Stimulated activated naive B cell treated with anti-CD40 and anti-IgM and Interleukin-4, amounts not matched to agents 10 μg/mL and 1 μg/mL and 100 μg/mL, for 72 hours (primary cell): ENCODE measurements around the gene DNAJB14.
A peak's percentile ranks its signal among the peaks of the same experiment; 100 is the strongest.
"Not testable (repeated sequence)": the region's sequence is repeated elsewhere in the genome, so short reads cannot be mapped to it uniquely, and the experiment has no call there.

ENCODE experiments used
- ATAC-seq, 2 donors: fragments of 150-1000 bp; cut with Tn5 transposase; replicated peaks; 2 replicates each; pipeline ENCODE4 v1.10.0; 2021; ENCODE audit warnings: moderate library complexity in 1 of 2
- DNase-seq: peaks from one replicate; pipeline ENCODE4 v3.0.0; 2021
- H3K27ac Mint-ChIP-seq: one replicate; pipeline ENCODE4 v1.8.0; 2022; ENCODE audit warnings: mild to moderate bottlenecking, mixed read lengths
- H3K27me3 Mint-ChIP-seq, 2 donors: one replicate each; pipeline ENCODE4 v1.8.0; 2022; ENCODE audit warnings: mixed read lengths in 2 of 2
- H3K36me3 Mint-ChIP-seq, 2 donors: one replicate each; pipeline ENCODE4 v1.8.0; 2022; ENCODE audit warnings: mixed read lengths in 2 of 2, mild to moderate bottlenecking in 1 of 2
- H3K4me1 Mint-ChIP-seq, 2 donors: one replicate each; pipeline ENCODE4 v1.8.0; 2022; ENCODE audit warnings: mixed read lengths in 2 of 2, mild to moderate bottlenecking in 1 of 2
- H3K4me3 Mint-ChIP-seq, 2 donors: one replicate each; pipeline ENCODE4 v1.8.0; 2022; ENCODE audit warnings: mild to moderate bottlenecking in 2 of 2, mixed read lengths in 2 of 2, moderate library complexity in 1 of 2
- H3K9me3 Mint-ChIP-seq, 2 donors: one replicate each; pipeline ENCODE4 v1.8.0; 2022; ENCODE audit warnings: mixed read lengths in 2 of 2, mild to moderate bottlenecking in 1 of 2

DNAJB14 gene

DNA sequence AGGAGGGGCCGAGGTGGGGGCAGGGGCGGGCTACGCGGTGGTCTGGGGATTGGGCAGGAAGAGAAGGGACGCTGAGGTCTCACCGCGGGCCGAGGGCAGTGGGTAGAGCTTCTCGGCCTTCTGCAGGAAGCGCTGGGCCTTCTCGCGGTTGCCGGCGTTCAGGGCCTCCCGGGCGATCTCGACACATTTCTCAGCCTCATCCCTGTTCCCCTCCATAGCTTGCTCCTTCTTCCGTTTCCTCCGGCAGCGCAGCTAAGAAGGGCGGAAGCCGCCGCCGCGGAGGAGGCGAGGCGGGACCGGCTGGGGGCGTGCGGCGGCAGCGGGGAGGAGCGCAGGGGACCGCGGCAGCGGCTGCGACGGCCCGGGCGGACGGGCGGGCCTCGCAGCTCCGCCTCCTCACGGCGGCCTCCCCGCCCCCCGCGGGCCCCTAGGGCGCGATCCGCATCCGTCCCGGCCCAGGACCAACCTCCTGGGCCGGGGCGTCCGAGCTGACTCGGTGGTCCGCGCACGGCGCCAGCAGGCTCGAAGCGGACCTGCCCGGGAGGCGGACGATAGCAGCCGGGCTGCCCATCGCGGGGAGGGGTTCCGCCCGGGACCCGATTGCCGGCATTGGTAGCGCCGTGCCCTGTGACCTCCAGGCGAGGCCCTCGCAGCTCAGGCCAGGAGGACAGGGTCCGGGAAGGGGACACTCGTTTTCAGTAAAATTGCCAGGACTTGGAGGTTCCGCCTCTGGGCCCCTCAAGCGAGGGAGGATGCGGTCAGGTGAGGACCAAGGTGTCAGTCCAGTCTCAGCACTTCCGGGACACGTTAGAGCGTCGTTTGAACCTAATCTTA, at the start of gene DNAJB14:
DNAJB14 (minus strand) TSS at position 263 of the 834 bp plus-strand sequence; CDS start at position 216, 47 bp downstream.
- no peaks in the 10 kb centered on the region for H3K27me3 Mint-ChIP-seq
- peaks cover 0 to 2% of the 10 kb centered on the region in 2 donors for H3K9me3 Mint-ChIP-seq
- ATAC-seq (peak; percentile 45 to 57), DNase-seq (peak; percentile 72)
- peak within 1 kb of the TSS; percentile 98 to 99 for H3K4me3 Mint-ChIP-seq
- peaks cover 14 to 32% of the 10 kb centered on the region in 2 donors for H3K36me3 Mint-ChIP-seq
- peak within 1 kb of the TSS; percentile 98 for H3K27ac Mint-ChIP-seq
- peaks cover 14 to 48% of the 10 kb centered on the region in 2 donors for H3K4me1 Mint-ChIP-seq

DNA sequence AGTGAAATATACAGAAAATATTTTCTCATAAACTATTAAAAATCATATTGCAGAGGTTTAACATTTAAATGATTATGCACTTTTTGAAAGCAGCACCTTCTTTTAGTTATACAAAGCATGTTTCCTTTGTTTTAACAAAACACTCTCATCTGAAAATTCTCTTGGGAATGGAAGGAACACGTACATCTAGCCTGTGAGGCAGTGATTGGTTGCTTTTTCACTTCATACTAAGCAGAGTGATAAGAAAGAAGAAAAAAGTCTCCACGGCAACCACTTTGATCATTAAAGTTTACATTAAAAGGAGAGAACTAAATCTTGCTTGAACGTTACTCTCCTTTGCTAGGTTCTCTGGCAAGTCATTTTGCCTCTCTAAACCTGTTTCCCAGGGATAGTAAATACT, 45.3 kb upstream of the DNAJB14 start:
- no peaks in the 10 kb centered on the region for H3K9me3 Mint-ChIP-seq
- H3K4me1 Mint-ChIP-seq, result no peaks in the 10 kb centered on the region
- H3K27me3 Mint-ChIP-seq, result no peaks in the 10 kb centered on the region
- no peak overlapping the region for H3K4me3 Mint-ChIP-seq
- DNase-seq (no peak), ATAC-seq (no peak)
- no peak overlapping the region for H3K27ac Mint-ChIP-seq
- H3K36me3 Mint-ChIP-seq, result no peaks in the 10 kb centered on the region

DNA sequence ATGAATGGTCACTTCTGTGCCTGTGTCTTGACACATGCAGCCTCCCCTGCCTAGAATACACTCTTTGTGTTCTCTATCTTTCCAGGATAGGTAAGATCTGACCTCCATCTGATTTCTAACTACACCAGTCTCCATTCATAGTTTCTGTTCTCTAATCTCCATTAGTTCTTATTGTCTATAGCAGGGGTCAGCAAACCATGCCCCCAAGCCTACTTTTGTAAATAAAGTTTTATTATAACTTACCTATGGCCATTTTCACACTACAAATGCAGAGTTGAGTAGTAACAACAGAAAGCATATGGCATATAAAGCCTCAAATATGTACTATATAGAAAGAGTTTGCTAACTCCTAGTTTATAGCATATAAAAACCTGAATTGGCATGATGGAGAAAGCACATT, 41.3 kb upstream of the DNAJB14 start:
- peaks cover 8 to 23% of the 10 kb centered on the region in 2 donors for H3K27me3 Mint-ChIP-seq
- H3K4me1 Mint-ChIP-seq, result no peaks in the 10 kb centered on the region
- H3K4me3 Mint-ChIP-seq, result no peak overlapping the region
- no peak for ATAC-seq
- H3K27ac Mint-ChIP-seq, result no peak overlapping the region
- no peaks in the 10 kb centered on the region for H3K9me3 Mint-ChIP-seq
- no peaks in the 10 kb centered on the region for H3K36me3 Mint-ChIP-seq
- no peak for DNase-seq

DNA sequence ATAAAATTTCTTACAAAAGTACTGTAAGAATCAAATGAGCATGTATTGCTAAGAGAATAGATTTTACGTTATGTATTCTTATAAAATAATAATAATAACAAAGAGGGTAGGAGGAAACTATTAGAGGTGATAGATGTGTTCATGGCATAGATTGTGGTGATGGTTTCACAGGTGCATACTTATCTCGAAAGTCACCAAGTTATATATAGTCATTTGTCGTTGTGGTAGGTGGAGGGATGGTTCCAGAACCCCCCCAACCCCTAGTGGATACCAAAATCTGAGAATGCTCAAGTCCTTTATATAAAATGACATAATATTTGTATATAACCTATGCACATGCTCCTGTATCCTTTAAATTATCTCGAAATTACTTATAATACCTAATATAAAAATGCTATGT, 40.4 kb upstream of the DNAJB14 start:
- DNase-seq (no peak), ATAC-seq (no peak)
- Mint-ChIP-seq H3K27me3 (peaks cover 12 to 27% of the 10 kb centered on the region in 2 donors), H3K9me3 (peaks cover 0 to 2% of the 10 kb centered on the region in 2 donors), H3K27ac (no peak overlapping the region), H3K4me1 (no peaks in the 10 kb centered on the region), H3K36me3 (no peaks in the 10 kb centered on the region), H3K4me3 (no peak overlapping the region)

DNA sequence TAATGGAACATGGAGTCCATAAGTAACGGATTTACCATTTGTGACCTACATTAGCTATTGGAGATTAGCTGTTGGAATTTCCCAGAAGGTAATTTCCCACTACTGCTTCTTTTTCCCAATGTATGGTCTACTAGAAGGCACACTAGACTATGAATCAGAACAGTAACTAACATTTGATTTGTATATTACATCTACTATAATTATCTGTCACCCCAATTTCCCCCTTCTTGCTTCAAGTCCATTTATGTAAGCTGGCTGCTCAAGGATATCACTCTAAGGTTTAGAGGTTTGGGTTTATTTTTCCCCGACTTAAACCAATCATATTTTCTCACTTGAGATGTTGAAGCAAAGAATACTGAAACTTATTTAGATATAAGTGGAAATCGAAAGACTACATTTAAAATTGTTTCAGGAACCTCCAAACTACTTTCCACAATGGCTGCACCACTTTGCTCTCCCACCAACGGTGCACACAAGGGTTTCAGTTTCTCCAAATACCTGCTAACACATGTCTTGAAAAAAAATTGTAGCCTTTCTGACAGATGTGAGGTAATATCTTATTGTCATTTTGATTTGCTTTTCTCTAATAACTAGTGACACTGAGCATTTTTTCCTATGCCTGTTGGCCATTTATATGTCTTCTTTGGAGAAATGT, 37.0 kb upstream of the DNAJB14 start:
- ATAC-seq, result peak in 1 of 2 donors; percentile 57
- H3K27me3 Mint-ChIP-seq, result peaks cover 17 to 31% of the 10 kb centered on the region in 2 donors
- no peaks in the 10 kb centered on the region for H3K36me3 Mint-ChIP-seq
- H3K27ac Mint-ChIP-seq, result no peak overlapping the region
- no peak for DNase-seq
- no peaks in the 10 kb centered on the region for H3K4me1 Mint-ChIP-seq
- peaks cover 1 to 5% of the 10 kb centered on the region in 2 donors for H3K9me3 Mint-ChIP-seq
- H3K4me3 Mint-ChIP-seq, result no peak overlapping the region

DNA sequence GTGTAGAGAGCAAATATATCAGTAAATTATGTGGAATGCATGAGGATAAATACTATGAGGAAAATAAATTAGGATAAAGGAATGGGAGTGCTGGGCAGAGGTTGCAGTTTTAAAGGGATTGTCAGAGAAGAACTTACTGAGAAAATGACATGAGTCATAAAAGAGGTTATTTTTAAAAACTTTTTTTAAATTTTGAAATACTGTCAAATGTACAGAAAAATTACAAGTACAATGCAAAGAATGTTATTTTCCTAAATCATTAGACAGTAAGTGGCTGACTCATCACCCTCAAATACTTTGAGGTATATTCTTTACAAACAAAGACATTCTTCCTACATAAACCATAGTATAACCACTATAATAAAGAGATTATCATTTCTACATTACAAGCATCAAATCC, 33.5 kb upstream of the DNAJB14 start:
- Mint-ChIP-seq H3K9me3 (peaks cover 5 to 6% of the 10 kb centered on the region in 2 donors), H3K36me3 (no peaks in the 10 kb centered on the region), H3K4me3 (no peak overlapping the region), H3K4me1 (no peaks in the 10 kb centered on the region), H3K27me3 (peaks cover 19 to 29% of the 10 kb centered on the region in 2 donors), H3K27ac (no peak overlapping the region)
- no peak for DNase-seq
- ATAC-seq, result no peak

DNA sequence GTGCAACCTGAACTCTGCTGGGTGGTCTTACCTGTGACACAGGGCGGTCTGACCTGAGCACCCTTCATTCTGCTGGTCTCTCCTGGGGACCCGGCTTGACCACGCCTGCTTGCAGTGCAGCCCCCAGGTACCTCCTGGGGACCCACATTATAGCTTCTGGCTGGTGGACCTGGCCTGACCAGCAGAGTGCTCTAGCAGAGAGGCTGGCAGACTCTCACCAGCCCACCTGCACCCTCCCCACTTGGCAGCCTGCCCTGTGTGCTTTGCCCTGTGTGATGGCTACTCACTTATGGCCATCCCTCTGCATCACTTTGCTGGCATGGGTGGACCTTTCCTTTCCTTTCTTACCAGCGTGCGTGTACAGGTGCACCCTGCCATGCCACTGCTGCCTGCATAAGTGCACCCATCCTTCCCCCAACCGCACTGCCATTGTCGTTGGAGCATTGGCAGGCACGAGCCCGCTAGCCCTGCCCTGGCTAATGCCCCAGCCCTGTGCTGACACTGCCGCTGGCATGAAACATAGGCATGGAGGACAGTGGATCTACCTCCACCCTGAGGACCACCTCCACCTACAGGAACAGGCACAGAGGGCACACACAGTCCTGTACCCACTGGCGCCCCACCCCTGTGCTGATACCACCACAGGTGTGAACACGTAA, 25.2 kb upstream of the DNAJB14 start:
- Mint-ChIP-seq H3K36me3 (peaks cover 0 to 3% of the 10 kb centered on the region in 2 donors), H3K4me1 (no peaks in the 10 kb centered on the region), H3K9me3 (peaks cover 5 to 11% of the 10 kb centered on the region in 2 donors), H3K4me3 (no peak overlapping the region), H3K27ac (no peak overlapping the region), H3K27me3 (peaks cover 24 to 37% of the 10 kb centered on the region in 2 donors)
- DNase-seq (no peak), ATAC-seq (no peak)

DNA sequence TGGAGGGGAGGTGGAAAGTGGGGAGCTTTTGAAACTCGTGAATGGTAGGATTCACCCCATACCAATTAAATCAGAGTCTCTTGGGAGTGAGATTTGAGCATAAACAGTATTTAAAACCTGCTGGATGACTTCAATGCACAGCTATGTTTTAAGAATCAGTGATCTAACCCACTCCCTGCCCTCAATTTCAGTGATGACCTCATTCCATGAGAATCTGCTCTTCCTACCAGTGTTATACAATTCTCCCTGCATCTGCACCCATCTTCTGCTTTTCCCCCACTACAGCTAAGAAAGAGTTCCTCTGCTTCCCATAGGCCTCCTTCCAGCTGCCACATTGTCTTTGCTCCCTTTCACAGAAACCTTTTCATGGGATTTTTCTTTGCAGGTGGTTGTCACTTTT, 21.9 kb upstream of the DNAJB14 start:
- DNase-seq, result no peak
- no peaks in the 10 kb centered on the region for H3K9me3 Mint-ChIP-seq
- ATAC-seq, result no peak

DNA sequence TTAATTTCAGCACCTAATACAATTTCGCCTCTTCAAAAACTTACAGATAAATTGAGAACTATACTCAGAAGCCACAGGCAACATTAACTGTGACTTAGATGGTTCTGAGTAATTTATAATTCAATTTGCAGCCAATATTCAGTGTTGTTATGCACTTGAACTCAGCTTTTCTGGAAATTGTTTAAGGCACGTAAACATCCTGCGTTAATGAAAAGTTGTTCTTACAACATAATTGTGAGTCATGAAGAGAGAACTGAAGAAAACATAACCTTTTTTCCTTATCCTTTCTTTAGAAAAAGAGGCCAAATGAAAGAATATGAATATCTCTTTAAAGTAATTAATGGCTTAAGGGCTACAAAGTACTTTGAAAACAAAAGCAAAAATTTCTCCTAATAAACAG, 20.3 kb upstream of the DNAJB14 start:
- Mint-ChIP-seq H3K4me1 (no peaks in the 10 kb centered on the region), H3K4me3 (no peak overlapping the region), H3K27me3 (peaks cover 6 to 14% of the 10 kb centered on the region in 2 donors), H3K36me3 (no peaks in the 10 kb centered on the region), H3K9me3 (no peaks in the 10 kb centered on the region), H3K27ac (no peak overlapping the region)
- DNase-seq (no peak), ATAC-seq (no peak)

More for the DNA sequence above, 21.9 kb upstream of the DNAJB14 start:
- Mint-ChIP-seq H3K27ac (no peak overlapping the region), H3K4me1 (no peaks in the 10 kb centered on the region), H3K36me3 (no peaks in the 10 kb centered on the region), H3K27me3 (peaks cover 6 to 24% of the 10 kb centered on the region in 2 donors), H3K4me3 (no peak overlapping the region)

DNA sequence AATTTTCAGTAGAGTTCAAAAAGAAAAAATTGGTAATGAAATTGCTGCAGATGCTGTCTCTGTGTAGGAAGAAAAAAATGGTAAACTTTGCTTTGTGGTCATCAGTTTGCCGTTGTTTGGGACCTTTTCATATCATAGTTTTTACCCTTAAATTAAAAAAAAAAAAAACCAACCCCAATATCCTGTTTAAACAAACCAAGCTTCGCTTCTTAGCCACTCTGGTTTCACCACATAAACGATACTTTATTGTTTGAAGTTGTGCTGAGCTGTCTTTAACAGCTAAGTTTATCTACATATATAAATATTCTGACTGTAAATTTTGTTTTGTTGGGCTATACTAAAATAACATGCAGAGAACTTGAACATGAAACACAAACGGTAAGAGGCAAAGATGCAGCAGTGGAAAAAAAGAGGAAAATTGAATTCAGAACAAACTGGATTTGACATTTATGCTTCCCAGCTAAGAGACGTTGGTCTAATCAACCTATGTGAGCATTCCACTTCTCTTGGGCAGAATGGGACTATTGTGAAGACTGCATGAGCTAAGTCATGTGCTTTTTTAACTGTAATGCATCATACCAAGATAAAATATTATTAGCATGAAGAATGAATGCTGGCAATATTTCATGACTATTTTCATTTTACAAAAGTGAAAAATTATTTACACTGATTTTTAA, 19.4 kb upstream of the DNAJB14 start:
- Mint-ChIP-seq H3K9me3 (no peaks in the 10 kb centered on the region), H3K4me1 (no peaks in the 10 kb centered on the region), H3K27ac (no peak overlapping the region), H3K4me3 (no peak overlapping the region), H3K27me3 (peaks cover 6 to 10% of the 10 kb centered on the region in 2 donors), H3K36me3 (no peaks in the 10 kb centered on the region)
- DNase-seq (no peak), ATAC-seq (no peak)

DNA sequence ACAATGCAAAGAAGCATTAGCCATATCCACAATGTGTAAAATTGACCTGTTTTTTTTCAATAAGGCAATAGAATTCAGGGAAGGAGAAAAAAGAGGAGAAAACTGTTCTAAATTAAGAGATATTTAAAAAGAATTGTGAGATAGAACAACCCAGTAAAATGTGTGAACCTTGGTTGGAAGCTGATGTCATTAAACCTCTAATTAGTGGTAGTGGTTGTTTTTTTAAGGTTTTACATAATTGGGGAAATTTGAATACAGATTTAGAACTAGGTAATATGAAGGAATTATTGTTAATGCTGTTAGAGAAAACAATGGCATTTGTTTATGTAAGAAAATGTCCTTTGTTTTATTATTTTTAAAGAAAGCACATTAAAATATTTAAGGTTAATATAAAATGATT, 18.8 kb upstream of the DNAJB14 start:
- Mint-ChIP-seq H3K9me3 (no peaks in the 10 kb centered on the region), H3K27me3 (peaks cover 6 to 10% of the 10 kb centered on the region in 2 donors), H3K27ac (no peak overlapping the region), H3K4me1 (no peaks in the 10 kb centered on the region), H3K36me3 (no peaks in the 10 kb centered on the region), H3K4me3 (no peak overlapping the region)
- no peak for ATAC-seq
- no peak for DNase-seq

DNA sequence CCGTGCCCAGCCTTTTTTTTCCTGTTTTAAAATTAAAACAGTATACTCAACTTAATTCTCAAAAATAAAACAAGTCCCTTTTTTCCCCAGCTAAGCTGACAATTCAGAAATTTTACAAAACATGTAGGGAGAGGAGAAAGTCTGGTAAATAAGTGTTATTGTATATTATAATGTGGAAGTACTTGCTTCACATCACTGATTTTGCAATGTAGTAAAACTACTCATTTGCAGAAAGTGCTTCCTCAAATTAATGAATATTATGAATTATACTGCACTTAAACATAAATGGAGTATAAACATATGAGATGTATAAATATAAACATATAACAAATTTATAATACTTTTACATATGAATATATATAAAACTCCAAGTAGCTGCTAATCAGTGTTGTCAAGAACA, 15.3 kb upstream of the DNAJB14 start:
- Mint-ChIP-seq H3K4me3 (no peak overlapping the region), H3K9me3 (peaks cover 0 to 2% of the 10 kb centered on the region in 2 donors), H3K4me1 (no peaks in the 10 kb centered on the region), H3K36me3 (peaks cover 5 to 8% of the 10 kb centered on the region in 2 donors), H3K27me3 (peaks cover 0 to 4% of the 10 kb centered on the region in 2 donors), H3K27ac (no peak overlapping the region)
- ATAC-seq, result no peak
- no peak for DNase-seq

DNA sequence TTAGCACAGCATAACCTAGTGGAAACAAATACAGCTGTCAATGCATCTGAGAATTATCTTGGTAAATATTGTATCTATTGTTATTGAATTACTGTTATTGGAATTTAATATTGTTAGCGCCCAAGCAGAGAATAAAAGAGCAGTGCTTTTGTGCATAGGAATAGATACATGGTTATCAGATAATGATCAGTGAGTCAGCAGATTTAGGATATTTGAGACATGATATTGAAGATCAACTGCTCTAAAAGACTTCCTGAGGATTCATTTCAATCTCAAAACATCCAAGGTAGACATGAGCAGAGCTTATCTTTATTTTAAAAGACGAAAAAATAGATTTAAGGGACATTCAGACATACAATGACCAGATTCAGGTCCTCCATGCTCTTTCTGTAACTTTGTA, 14.2 kb upstream of the DNAJB14 start:
- DNase-seq, result no peak
- peaks cover 0 to 4% of the 10 kb centered on the region in 2 donors for H3K9me3 Mint-ChIP-seq
- H3K27ac Mint-ChIP-seq, result no peak overlapping the region
- H3K4me1 Mint-ChIP-seq, result no peaks in the 10 kb centered on the region
- ATAC-seq, result no peak
- peaks cover 0 to 4% of the 10 kb centered on the region in 2 donors for H3K27me3 Mint-ChIP-seq
- no peak overlapping the region for H3K4me3 Mint-ChIP-seq
- H3K36me3 Mint-ChIP-seq, result peaks cover 5 to 18% of the 10 kb centered on the region in 2 donors

DNA sequence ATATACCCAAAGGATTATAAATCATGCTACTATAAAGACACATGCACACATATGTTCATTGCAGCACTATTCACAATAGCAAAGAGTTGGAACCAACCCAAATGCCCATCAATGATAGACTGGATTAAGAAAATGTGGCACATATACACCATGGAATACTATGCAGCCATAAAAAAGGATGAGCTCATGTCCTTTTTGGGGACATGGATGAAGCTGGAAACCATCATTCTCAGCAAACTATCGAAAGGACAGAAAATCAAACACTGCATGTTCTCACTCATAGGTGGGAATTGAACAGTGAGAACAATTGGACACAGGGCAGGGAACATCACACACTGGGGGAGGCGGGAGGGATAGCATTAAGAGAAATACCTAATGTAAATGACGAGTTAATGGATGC, 11.8 kb upstream of the DNAJB14 start:
- H3K36me3 Mint-ChIP-seq, result peaks cover 5 to 19% of the 10 kb centered on the region in 2 donors
- H3K4me1 Mint-ChIP-seq, H3K4me3 Mint-ChIP-seq, ATAC-seq, H3K9me3 Mint-ChIP-seq, H3K27me3 Mint-ChIP-seq, DNase-seq, H3K27ac Mint-ChIP-seq: not testable (repeated sequence)
